GM06990 (cell line): ENCODE data around the gene AZIN2.

Experiments used
- DNase-seq: peaks from one replicate; pipeline ENCODE4 v3.0.0-alpha.2; 2011; ENCODE audit not compliant: insufficient read length; ENCODE audit errors: extremely low read depth
- H3K27me3 ChIP-seq: replicated peaks from 2 replicates; pipeline ENCODE4 v1.6.0; 2011; ENCODE audit warnings: low read length; ENCODE audit not compliant: control insufficient read depth, insufficient read depth
- H3K36me3 ChIP-seq: 2 replicates; pipeline ENCODE4 v1.5.1; 2011; ENCODE audit warnings: low read length; ENCODE audit not compliant: control insufficient read depth, insufficient read depth
- H3K4me3 ChIP-seq: replicated peaks from 2 replicates; pipeline ENCODE4 v1.5.1; 2011; ENCODE audit warnings: low read depth, mild to moderate bottlenecking, control low read depth, low read length
- TF ChIP-seq, protein P1 (sequence below): IDR thresholded peaks from 2 replicates; pipeline ENCODE4 v1.5.1; 2011; ENCODE audit warnings: low read length, control low read depth, mild to moderate bottlenecking, inconsistent platforms; ENCODE audit not compliant: insufficient read depth, poor library complexity, severe bottlenecking

AZIN2 gene

GRCh38 chr1:33093004-33093403 is 12.1 kb downstream of the AZIN2 start:
- H3K4me3 ChIP-seq = no peak overlapping the region
- DNase-seq = no peak
- no peaks in the 10 kb centered on the region for H3K36me3 ChIP-seq
- TF ChIP-seq, protein P1, sequence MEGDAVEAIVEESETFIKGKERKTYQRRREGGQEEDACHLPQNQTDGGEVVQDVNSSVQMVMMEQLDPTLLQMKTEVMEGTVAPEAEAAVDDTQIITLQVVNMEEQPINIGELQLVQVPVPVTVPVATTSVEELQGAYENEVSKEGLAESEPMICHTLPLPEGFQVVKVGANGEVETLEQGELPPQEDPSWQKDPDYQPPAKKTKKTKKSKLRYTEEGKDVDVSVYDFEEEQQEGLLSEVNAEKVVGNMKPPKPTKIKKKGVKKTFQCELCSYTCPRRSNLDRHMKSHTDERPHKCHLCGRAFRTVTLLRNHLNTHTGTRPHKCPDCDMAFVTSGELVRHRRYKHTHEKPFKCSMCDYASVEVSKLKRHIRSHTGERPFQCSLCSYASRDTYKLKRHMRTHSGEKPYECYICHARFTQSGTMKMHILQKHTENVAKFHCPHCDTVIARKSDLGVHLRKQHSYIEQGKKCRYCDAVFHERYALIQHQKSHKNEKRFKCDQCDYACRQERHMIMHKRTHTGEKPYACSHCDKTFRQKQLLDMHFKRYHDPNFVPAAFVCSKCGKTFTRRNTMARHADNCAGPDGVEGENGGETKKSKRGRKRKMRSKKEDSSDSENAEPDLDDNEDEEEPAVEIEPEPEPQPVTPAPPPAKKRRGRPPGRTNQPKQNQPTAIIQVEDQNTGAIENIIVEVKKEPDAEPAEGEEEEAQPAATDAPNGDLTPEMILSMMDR = no peak
- no peaks in the 10 kb centered on the region; the same call in 1 of the 2 replicates for H3K27me3 ChIP-seq

DNA sequence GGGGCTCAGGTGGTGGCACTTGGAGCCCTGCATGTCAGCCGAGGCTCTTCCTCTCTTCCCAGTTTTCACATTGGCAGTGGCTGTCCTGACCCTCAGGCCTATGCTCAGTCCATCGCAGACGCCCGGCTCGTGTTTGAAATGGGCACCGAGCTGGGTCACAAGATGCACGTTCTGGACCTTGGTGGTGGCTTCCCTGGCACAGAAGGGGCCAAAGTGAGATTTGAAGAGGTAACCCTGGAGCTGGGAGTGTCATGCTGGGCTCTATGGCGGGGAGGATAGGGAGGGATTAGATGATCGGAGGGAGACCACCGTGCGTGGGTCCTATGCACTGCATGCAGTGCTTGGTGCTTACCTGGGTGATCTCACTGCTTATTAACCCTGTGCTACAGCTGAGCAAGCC is 13.5 kb downstream of the AZIN2 start:
- Histone ChIP-seq H3K36me3 (no peaks in the 10 kb centered on the region), H3K4me3 (no peak overlapping the region), H3K27me3 (no peaks in the 10 kb centered on the region; the same call in 1 of the 2 replicates)
- TF ChIP-seq, protein P1 = no peak
- DNase-seq = no peak

DNA sequence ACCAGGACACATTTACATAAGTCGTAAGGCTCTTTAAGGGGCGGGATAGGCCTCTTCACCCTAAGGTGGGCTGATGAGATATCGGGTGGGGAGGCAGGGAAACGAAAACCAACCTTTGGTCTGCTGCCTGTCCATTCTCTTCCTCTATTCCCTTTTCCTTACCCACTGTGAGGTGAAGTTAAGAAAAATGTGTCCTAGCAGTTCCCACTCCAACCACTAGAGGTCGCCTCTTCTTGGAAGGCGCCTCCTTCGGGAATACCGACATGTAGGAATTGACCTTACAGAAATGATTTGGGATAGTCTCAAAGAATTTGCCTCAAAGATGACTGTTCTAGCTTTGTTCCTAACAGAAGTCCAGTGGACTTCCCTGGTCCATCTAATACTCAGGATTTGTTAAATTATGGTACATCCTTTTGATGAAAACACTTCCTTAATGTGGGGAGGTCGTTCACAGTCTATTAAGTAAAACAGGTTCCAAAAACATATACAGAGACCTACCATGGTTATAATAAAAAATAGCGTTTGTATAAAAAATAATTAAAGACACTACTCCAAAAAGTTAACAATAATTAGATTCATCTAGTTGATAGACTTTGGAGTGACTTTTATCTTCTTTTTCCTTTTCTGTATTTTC is 14.1 kb downstream of the AZIN2 start:
- no peak for DNase-seq
- TF ChIP-seq, protein P1 = peak; percentile 98
- Histone ChIP-seq H3K27me3 (no peaks in the 10 kb centered on the region; the same call in 1 of the 2 replicates), H3K4me3 (no peak overlapping the region), H3K36me3 (no peaks in the 10 kb centered on the region)

DNA sequence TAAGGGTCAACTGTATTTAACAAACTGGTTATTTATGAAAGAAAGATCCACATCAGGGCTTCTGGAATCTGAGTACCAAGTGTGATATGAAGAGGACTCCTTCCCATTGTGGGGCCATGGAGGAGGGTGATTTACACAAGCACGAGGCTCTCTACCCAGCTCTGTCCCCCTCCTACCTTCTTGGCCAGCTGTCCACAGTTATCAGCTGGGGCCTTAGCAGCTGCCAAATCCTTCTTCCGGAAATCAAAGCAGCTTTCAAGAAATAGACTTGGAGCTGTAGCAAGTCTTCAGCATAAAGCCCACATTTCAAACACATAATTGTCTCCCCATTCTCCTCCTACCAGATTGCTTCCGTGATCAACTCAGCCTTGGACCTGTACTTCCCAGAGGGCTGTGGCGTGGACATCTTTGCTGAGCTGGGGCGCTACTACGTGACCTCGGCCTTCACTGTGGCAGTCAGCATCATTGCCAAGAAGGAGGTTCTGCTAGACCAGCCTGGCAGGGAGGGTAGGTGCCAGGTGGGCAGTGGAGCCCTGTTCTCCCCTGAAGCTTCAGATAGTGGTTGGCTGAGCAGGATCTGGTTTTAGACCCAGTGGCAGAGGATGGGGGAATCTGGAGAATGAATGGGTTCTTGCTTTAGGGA is 15.5 kb downstream of the AZIN2 start:
- no peak for DNase-seq
- Histone ChIP-seq H3K36me3 (no peaks in the 10 kb centered on the region), H3K4me3 (no peak overlapping the region), H3K27me3 (no peaks in the 10 kb centered on the region; the same call in 1 of the 2 replicates)
- TF ChIP-seq, protein P1 = no peak

- no peaks in the 10 kb centered on the region; the same call in 1 of the 2 replicates for H3K27me3 ChIP-seq
- DNase-seq = no peak
- TF ChIP-seq, protein P1 = no peak
- H3K36me3 ChIP-seq = no peaks in the 10 kb centered on the region
- H3K4me3 ChIP-seq = no peak overlapping the region
Observed at GRCh38 chr1:33097137-33097611, 16.2 kb downstream of the AZIN2 start.
